NCI-H2196 treated with DMSO at 0.1 percent for 48 hours (cell line): ENCODE data around the gene AARSD1.
"Not testable (repeated sequence)": the region's sequence is repeated elsewhere in the genome, so short reads cannot be mapped to it uniquely, and the experiment has no call there.

Experiments used
- DNase-seq: peaks from one replicate; lab custom pipeline; 2025; ENCODE audit not compliant: unreplicated experiment; lab: John Stamatoyannopoulos, UW

AARSD1 gene

DNA sequence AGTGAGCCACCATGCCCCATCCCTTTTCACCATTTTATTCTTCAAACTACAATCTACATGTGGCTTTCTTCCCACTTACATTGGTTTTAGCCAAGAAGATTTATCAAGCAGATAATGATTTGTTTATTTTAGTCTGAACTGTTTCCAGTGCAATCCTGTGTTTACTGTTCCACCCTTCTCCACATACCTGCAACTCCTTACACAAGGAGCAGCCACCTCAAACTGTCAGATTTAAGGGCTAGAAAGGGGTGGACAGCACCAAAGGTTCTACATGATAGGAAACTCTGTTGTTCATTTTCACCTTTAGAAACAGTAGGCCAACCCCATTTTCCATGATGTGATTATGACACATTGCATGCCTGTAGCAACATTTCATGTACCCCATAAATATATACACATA, 18.0 kb upstream of the AARSD1 start:
- DNase-seq: no peak

DNA sequence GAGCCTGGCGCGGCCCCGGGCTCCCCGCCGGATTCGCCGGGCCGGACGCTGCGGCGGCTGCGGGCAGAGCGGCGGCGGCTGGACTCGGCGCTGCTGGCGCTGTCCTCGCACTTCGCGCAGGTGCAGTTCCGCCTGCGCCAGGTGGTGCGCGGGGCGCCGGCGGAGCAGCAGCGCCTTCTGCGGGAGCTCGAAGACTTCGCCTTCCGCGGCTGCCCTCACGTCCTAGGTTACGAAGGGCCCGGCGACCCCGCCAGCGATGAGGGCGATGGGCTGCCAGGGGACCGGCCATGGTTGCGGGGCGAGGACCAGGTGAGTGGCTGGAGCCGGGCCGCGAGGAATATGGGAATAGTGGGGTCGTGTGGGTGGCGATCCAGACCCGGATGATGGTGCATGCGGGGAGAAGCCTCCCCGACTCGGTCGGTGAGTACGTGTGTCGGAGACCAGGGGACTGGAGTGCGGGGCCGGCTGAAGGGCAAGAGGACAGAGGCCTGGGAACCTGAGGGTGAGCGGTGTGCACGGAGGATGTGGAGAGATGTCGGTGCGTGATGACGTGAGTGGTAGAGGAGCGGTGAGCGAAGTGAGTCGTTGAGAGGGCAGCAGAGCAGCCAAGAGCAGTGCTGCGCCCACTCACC, 16.6 kb upstream of the AARSD1 start:
- DNase-seq: no peak

DNA sequence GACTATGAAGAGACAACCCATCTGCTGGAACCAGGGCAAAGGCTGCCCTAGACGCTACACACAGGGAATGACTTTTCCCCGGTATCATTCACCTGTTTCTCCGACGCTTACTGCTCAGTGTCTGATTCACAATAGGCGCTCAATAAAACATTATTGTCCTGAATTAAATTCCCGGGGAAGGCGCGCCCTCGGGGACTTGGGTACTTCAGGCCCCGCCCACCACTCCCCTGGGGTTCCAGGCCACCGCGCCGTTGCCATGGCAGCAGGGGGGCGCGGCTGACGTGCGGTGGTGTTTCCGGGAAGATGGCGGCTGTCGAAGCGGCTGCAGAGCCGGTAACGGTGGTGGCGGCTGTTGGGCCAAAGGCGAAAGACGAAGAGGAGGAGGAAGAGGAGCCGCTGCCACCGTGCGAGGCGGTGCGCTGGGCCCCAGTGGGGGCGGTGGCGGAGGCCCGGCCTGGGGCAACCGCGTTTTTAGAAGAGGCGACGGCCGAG, 16.1 kb upstream of the AARSD1 start, which contains the start of gene RUNDC1:
TSS of gene RUNDC1 (plus strand) at position 292 of the 492 bp plus-strand sequence. CDS start at position 304, 12 bp downstream.
- DNase-seq: peak; percentile 32

DNA sequence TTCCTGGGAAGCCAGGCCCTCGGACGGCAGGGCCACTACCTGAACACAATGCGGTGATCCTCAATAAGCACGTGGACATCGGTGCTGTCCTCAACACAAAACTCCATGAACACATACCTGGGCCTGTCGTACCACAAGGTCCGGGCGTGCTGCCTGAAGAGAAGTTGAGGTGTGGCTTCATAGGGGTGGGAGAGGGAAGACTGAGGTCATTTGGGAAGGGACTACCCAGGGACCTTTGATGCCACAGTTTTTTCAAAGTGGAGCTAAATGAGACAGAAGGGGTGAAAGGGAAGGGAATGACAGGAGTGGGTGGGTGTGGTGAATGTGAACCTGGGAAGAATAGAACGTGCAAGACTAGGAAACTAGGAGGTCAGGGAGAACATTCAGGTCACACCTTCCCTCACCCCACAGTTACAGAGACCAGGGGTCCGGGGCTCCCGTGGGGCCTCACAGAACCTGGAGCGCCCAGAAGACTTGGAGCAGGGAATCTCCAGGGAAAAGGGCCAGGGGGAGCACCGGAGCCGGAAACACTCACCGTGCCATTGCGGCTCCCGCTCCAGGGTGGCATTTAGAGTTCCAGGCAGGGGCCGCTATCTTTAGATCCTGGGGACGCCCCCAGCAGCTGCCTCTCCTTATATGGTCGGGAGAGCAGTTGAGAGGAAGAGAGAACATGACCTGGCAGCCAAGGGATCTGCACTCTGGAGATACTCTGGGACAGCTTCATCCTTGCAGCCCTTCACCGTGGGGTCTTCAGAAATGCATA, 15.4 kb upstream of the AARSD1 start, which contains the start of gene PTGES3L:
TSS of gene PTGES3L (minus strand) at position 570 of the 763 bp plus-strand sequence. CDS start at position 543, 27 bp downstream.
- DNase-seq: peak; percentile 4

DNA sequence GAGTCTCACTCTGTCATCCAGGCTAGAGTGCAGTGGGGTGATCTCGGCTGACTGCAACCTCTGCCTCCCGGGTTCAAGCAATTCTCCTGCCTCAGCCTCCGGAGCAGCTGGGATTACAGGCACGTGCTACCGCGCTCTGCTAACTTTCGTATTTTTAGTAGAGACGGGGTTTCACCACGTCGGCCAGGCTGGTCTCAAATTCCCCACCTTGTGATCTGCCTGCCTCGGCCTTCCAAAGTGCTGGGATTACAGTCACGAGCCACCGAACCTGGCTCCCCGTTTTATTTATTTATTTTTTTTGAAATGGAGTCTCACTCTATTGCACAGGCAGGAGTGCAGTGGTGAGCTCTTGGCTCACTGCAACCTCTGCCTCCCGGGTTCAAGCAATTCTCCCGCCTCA, 11.4 kb upstream of the AARSD1 start:
- DNase-seq: not testable (repeated sequence)

DNA sequence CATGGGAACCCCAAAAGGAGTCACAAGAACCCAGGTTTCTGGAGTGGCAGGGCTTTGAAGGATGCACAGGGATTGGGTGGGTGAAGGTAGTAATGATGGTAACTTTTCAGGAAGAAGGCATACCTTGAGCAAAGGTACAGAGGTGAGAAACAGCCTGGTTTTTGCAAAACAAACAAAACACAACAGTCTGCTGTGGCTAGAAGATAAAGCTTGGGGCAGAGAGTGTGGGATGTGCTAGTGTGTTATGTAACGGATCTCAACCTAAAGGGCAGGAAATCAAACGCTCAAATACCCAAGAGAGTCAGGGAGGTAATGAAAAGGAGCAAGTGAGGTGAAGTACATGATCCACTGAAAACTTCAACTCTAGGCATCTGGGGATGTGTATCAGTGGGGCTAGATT, 11.0 kb upstream of the AARSD1 start:
- no peak for DNase-seq

DNA sequence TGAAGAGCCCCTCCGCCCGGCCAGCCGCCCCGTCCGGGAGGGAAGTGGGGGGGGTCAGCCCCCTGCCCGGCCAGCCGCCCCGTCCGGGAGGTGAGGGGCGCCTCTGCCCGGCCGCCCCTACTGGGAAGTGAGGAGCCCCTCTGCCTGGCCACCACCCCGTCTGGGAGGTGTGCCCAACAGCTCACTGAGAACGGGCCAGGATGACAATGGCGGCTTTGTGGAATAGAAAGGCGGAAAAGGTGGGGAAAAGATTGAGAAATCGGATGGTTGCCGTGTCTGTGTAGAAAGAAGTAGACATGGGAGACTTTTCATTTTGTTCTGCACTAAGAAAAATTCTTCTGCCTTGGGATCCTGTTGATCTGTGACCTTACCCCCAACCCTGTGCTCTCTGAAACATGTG, 9.1 kb upstream of the AARSD1 start:
- DNase-seq: not testable (repeated sequence)

DNA sequence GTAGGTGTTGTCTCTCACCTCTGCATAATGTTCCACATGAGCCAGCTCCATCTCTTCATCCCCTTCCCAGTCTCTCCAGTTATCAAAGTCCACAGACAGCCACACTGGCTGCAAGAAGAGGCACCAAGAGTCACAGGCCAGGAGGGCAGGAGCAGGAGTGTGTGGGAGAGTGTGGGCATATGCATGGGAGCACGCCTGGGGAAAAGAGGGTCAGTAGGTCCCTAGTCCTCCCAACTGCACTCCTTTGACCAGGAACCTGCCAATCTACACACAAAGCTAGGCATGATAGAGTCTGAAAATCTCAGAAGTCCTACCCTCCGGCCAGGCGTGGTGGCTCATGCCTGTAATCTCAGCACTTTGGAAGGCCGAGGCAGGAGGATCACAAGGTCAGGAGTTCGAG, 7.3 kb upstream of the AARSD1 start:
- no peak for DNase-seq

DNA sequence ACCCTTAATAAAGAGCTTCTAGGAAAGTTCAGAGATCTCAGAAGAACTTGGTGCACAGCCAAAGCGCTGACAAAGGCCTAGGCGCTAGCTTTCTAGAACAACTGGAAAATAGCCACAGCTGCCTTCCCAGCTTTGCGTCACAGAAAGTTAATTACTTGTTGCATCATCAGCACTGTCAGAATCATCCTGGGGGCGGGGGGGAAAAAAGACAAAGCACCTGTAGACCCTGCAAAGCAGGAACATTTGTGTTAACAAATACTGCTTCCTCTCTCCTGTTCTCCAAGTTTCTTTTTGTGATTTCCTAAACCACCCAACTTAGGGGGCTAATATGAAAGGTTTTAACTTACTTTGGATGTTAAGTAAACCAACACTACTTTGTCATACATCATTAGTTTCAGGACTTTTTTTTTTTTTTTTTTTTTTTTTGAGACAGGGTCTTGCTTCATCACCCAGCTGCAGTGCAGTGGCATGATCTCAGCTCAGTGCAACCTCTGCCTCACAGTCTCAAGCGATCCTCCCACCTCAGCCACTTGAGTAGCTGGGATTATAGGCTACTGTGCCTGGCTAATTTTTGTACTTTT, 4.8 kb upstream of the AARSD1 start:
- no peak for DNase-seq

DNA sequence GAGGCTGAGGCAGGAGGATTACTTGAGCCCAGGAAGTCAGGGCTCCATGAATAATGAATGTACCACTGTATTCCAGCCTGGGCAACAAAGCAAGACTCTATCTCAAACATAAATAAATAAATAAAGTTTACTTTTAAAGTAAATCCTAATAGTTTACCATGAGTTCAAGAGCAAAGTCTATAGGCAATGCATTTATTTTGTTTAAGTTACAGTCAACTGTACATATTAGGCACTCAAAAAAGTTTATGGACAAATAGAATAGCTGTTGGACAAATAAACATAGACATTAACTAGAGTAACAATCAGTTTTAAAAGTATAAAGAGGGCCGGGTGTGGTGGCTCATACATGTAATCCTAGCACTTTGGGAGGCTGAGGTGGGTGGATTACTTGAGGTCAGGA, 3.7 kb upstream of the AARSD1 start:
- no peak for DNase-seq

DNA sequence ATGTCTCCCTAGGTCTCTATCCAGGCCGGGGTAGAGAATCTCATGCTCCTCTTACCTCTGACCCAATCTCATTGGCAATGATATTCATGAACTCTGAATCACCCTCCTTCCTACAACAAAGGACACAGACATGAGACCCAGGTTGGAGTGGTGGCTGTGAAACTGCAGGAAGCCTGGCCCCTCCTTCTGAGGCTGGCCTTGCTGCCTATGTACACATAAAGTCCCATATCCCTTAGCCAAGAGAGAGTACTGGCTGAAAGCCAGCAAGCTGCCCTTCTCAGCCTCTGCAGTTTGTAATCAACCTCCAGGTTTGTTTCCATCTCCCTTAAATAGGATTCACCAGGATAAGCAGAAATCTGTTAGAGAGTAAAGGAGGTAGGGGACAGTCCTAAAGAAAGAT, 10.6 kb downstream of the AARSD1 start:
- peak; percentile 65 for DNase-seq

DNA sequence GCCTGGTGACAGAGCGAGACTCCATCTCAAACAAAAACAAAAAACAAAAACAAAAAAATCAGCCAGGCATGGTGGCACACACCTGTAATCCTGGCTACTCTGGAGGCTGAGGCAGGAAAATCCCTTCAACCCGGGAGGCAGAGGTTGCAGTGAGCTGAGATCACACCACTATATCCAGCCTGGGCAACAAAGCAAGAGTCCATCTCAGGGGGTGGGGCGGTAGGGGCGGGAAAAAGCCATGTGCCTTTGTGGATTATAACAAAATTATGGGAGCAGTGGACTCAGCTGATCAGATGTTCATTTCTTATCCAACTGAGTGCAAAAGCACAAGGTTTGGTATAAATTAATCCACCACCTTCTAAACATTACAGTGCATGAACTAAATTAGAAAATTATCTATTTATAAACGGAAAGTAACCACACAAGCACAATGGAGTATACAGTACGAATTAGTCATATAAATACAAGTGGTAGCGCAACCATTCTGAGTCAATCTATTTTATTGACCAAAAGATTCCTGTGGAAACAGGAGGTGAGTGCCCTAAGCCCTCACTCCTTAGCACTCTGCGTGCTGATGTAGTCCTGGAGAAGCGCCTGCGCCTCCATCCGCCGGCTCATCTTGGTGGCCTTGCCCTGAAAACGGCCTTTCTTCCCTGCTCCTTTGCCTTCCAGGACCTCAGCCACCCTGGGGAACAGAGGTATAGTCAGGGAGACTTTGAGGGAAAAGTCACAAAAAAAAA, 14.0 kb downstream of the AARSD1 start:
- DNase-seq: no peak

DNA sequence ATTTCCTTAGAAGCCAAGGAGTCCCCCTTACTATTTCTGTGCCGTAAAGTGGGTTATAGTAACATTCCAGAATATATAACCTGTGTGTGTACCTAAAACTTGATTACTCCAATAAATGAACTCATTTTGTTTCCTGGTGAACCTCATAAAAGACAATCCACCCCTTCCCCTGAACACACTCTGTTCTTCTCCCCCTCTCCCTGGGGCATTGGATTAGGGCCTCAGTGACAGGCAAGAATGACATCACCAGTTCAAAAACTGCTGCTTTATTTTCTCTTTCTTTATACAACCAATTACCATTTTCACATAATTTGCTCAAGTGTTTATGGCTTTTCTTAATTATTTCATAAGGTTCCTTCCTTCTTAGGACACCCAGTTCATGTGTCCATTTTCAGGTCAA, 17.4 kb downstream of the AARSD1 start:
- DNase-seq: no peak

DNA sequence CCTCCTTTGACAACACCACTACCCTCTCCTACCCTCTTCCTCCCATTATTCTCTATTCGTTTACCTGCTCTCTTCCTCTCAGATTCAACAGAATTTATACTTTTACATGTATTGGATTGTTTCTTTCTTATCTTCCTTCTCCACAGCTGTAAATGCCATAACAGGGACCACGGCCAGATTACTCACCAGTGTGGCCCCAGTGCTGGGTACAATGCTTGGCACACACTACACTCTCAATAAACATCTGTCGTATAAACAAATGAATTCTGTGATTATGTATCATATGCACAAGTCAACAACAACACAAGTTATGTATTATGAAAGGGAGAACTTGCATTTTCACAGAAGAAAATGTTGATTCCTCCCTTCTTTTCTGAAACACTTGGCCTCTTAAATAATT, 20.0 kb downstream of the AARSD1 start:
- no peak for DNase-seq

DNA sequence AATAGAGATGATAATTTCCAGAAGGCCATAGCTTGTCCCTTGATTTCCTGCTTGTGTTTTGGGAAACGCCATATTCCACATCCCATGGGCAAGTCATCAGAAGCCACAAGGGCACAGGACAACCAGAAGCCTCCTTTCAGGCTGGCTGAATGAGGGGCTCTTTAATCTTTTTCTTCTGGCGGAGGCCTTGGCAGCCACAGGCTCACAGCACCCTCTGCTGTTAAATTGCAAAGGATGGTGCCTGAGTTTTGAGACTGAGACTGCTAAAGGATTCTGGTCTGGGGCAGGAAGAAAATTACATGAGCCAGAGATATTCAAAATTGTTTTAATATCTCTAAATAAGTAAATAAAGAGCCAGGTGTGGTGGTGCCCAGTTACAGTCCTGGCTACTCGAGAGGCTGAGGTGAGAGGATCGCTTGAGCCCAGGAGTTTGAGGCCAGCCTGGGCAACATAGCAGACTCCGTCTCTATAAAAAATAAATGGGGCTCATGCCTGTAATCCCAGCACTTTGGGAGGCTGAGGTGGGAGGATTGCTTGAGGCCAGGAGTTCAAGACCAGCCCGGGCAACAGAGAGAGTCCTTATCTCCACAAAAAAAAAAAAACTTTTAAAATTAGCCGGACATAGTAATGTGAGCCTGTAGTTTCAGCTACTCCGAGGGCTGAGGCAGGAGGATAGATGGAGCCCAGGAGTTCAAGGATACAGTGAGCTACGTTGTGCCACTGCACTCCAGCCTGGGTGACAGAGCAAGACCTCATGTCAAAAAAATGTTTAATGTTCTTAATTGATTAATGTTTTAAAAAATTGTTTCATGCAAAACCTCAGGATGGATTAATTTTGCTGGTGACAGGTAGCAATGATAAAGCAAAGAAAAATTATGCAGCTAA, 26.3 kb downstream of the AARSD1 start:
- DNase-seq: no peak

DNA sequence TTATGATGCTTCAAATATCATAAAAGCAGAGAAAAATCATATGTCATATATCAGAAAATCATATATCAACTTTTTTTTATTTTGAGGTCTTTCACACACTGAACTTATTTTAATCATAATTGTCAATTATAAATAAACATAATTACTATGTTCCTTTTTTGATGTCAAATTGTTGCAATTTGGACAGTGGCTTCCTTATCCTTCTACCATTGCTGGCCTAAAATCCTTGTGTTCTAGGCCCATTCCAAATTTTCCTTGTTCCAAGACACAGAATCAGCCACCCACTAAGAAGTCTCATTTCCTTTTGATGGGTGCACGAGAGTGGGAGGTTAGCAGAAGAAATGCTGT, 34.8 kb downstream of the AARSD1 start:
- no peak for DNase-seq

DNA sequence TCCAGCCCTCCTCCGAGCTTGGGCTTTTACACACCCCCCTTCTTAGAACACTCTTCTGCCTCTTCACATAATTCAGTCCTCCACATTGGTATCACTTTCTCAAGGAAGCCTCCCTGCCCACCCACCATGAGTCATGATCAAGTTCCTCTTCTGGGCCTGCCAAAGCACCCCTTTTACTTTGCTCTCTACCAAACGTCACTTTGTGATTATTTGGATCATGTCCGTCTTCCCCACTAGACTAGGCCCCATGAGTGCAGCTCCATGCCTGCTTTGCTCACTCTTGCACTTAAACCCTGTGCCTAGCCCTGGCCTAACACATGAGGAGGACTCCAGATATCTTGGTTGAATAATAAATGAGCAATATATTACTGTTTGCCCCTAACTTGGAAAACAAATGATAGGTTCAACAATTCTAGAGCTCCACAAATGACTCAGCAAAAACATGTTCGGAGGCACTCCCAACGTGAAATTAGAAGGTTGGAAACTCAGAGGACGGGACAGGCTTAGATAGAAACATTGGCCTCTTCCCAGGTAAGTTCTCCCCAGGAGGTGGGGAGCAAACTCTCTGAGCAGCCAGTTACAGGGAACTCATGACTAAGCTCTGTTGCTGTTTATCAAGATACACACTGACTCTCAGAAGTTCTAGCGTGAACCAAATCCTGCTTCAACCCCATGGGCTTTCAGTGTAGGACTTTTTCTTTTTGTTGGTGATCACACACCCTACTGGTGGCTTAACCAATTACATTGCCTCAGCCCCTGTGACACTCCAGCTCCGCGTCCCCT, 35.3 kb downstream of the AARSD1 start:
- no peak for DNase-seq

DNA sequence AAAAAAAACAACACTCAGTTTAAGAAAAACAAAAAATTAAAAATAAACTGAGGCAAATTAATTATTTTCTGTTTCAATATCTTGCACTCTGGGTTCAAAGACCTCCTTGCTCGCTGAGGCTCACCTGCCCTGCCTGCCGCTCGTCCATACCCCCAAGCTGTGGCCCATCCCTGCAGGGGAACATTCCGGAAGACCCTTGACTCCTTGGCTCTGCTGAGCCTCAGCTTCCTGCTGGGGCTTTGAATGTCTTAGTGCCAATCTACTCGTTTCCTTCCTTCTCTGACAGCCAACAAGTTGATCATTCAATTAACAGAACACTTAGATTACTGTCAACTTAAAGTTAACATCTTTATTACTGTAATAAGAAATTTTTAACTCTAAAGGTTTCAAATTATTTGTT, 39.4 kb downstream of the AARSD1 start:
- DNase-seq: no peak

DNA sequence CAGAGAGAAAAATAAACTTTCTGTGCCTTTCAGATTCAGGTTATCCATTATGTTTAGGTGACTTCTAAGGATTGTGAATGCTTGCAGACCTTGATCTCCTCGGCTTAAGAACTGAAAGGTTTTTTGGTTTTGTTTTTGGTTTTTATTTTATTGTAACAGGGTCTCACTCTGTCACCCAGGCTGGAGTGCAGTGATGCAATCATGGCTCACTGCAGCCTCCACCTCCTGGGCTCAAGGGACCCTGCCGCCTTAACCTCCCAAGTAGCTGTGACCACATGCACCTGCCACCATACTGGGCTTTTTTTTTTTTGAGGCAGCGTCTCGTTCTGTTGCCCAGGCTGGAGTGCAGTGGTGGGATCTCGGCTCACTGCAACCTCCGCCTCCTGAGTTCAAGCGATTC, 40.8 kb downstream of the AARSD1 start:
- DNase-seq: not testable (repeated sequence)

DNA sequence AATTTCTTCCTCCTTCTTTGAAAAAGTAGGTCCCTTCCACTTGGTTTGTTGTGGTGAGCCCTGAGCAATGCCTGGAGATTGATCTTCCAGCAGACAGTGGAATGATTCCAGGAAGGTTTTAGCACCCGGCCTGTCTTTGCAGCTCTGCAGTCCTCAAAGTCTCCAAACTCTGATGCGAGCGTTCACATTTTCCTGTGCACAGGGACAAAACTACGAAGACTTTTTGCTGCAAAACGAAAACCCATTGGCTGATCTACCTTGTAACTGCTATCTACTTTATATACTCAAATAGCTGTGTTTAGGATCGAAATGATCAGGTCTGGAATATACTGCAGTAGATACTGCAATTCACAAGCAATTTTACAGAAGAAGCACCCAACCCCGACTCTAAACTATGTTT, 42.0 kb downstream of the AARSD1 start:
- no peak for DNase-seq
